ENCODE results near the gene GATA2. TPM values are rescaled to one million over a fixed set of nuclear protein-coding genes. Genes with fewer than 3 reads are reported as not detected.

Gene GATA2
- total and polyA plus RNA-seq, 2 of the 8 experiments (the other 6 are each of a cell fraction or from before 2014, with no cell fraction given), result 0.03 to 0.30 TPM

DNA sequence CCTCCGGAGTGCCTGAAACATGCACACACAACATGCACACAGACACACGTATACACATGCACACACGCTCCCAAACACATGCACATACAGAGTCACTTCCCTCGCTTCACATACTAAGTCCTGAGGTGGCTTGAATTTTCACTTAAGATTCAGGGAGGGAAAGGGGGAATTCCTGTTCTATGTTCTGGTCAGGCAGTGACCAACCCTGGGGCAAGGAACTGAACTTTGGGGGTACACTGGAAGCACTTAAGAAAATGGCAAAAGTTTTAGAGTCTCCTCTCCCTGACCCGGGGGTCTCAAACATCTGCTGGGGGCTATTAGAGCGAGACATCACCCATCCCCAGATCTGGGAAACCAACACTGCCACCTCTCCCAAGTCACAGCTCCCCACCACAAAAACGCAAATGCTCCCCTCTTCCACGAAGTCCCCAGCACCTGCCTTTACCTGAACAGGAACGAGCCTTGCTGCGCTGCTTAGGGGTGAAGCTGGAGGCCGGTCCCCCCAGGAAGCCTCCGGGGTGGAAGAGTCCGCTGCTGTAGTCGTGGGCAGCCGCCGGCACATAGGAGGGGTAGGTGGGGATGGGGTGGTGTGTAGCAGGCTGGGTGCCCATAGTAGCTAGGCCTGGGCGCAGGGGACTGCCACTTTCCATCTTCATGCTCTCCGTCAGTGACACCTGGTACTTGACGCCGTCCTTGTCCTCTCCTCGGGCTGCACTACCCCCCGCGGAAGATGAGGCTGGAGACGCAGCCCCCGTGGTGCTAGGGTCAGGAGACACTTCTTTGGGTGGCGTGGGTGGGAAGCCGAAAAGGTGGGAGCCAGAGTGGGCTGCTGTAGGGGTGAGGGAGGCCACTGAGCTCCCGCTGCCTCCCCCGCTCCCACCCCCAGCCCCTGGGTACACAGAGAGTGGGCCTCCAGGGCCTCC is 7.5 kb downstream of the GATA2 start:
- Histone ChIP-seq H3K79me2 (ENCODE audit: control insufficient read depth in 1 of 2, insufficient read depth in 2 of 2, low read length in 2 of 2) (no peaks in the 10 kb centered on the region), H3K23me2 (ENCODE audit: low read depth, low read length) (peaks cover 27% of the 10 kb centered on the region; the same call in 1 of the 2 replicates), H3K4me3 (ENCODE audit: extremely low read depth in 1 of 4, insufficient read depth in 2 of 4, low read depth in 3 of 4, low read length in 4 of 4) (peak overlapping the region in 1 of 4 experiments; percentile 48; a peak in 1 of 8 replicates), H2BK20ac (ENCODE audit: low read length) (peak overlapping the region; percentile 80; the same call in 1 of the 2 replicates), H2AK5ac (ENCODE audit: low read depth, low read length) (peak overlapping the region; percentile 98; the same call in 1 of the 2 replicates), H2BK120ac (replicated peaks; ENCODE audit: low read depth, low read length) (peak overlapping the region; percentile 39), H3K36me3 (ENCODE audit: control insufficient read depth in 2 of 4, insufficient read depth in 4 of 4, low read length in 3 of 4) (peaks cover 0 to 12% (median 0%) of the 10 kb centered on the region in 4 experiments; a peak in 1 of 8 replicates), H3K23ac (ENCODE audit: insufficient read length) (no peak overlapping the region), H2BK15ac (ENCODE audit: low read length) (peak overlapping the region; percentile 84; the same call in 1 of the 2 replicates), H3K18ac (ENCODE audit: extremely low read depth, low read length) (peak overlapping the region; percentile 71), H3K9me3 (ENCODE audit: insufficient read depth in 2 of 2, low read depth in 1 of 2, low read length in 1 of 2) (no peaks in the 10 kb centered on the region), H3K4me2 (ENCODE audit: insufficient read depth in 1 of 2, low read depth in 2 of 2, low read length in 2 of 2) (peak overlapping the region; percentile 24 to 63), H4K5ac (ENCODE audit: insufficient read length, low read depth, low read length) (no peak overlapping the region), H3K56ac (replicated peaks; ENCODE audit: insufficient read length, low read depth, low read length) (no peak overlapping the region), H4K8ac (ENCODE audit: extremely low read depth, insufficient read depth, low read length) (no peak overlapping the region; the same call in 1 of the 2 replicates), H3K14ac (ENCODE audit: insufficient read length) (no peak overlapping the region), H2AFZ (ENCODE audit: low read length) (no peak overlapping the region), H2BK5ac (ENCODE audit: low read depth, low read length) (no peak overlapping the region; the same call in 1 of the 2 replicates), H3K79me1 (ENCODE audit: low read depth, low read length) (no peaks in the 10 kb centered on the region), H3K4ac (replicated peaks; ENCODE audit: insufficient read length, low read depth, low read length) (no peak overlapping the region), H3K9ac (replicated peaks in 1 of 4; ENCODE audit: extremely low read depth in 1 of 4, low read depth in 3 of 4, low read length in 3 of 4) (no peak overlapping the region; a peak in 1 of 7 replicates), H3K4me1 (replicated peaks in 1 of 4; ENCODE audit: control insufficient read depth in 3 of 4, insufficient read depth in 4 of 4, low read length in 3 of 4) (peaks cover 8 to 80% (median 58%) of the 10 kb centered on the region in 4 experiments), H2BK12ac (ENCODE audit: low read depth, low read length) (peak overlapping the region; percentile 94; the same call in 1 of the 2 replicates), H4K20me1 (replicated peaks in 1 of 2; ENCODE audit: control insufficient read depth in 1 of 2, insufficient read depth in 2 of 2, low read length in 2 of 2) (peaks cover 19 to 21% of the 10 kb centered on the region in 2 experiments), H3K27ac (ENCODE audit: low read depth, low read length) (no peak overlapping the region), H3K27me3 (replicated peaks in 1 of 4; ENCODE audit: control insufficient read depth in 3 of 4, extremely low read depth in 1 of 4, insufficient read depth in 3 of 4, low read length in 3 of 4) (peaks cover 87 to 100% (median 99%) of the 10 kb centered on the region in 4 experiments), H4K91ac (replicated peaks; ENCODE audit: insufficient read length, low read length) (peak overlapping the region; percentile 47)
- FAIRE-seq, result no peak
- TF ChIP-seq SUZ12 (IDR thresholded peaks at IDR 0.05; ENCODE audit: low read length) (peak; percentile 65), YY1 (IDR thresholded peaks at IDR 0.05; ENCODE audit: low read depth, low read length) (no peak), EZH2 (IDR thresholded peaks at IDR 0.05; ENCODE audit: low read depth, low read length, severe bottlenecking) (peak; percentile 89), KDM1A (IDR thresholded peaks at IDR 0.05; ENCODE audit: borderline replicate concordance, low read length) (peak; percentile 29; the same call in 1 of the 2 replicates), POLR2AphosphoS5 (IDR thresholded peaks at IDR 0.05; ENCODE audit: low read depth, low read length) (no peak), RNF2 (IDR thresholded peaks at IDR 0.05; ENCODE audit: borderline replicate concordance, low read depth, low read length, missing control alignments, poor library complexity, severe bottlenecking) (peak; percentile 74)
- ChIA-PET POLR2A (ENCODE audit: partially characterized antibody) (interaction anchor here (1.0 to 1.4 kb wide), 2 partner anchors 53 kb away, joined by 3 to 4 read pairs; no protein-coding TSS in a partner anchor), CTCF (ENCODE audit: partially characterized antibody) (interaction anchor here (0.7 to 7.9 kb wide), 7 partner anchors 10 to 179 kb away, joined by 3 to 42 read pairs (median 6); no protein-coding TSS in a partner anchor)
- 8% methylated on average over 23 of the region's 29 CpGs; no CpG with 5 or more reads in 1 of the 2 experiments for WGBS, 2 experiments (ENCODE audit: extremely low coverage in 1 of 2, insufficient coverage in 1 of 2, insufficient read length in 1 of 2, insufficient replicate concordance in 2 of 2, low coverage in 1 of 2, low lambda C conversion rate in 2 of 2, missing lambda C conversion rate in 1 of 2)
- DNase-seq (ENCODE audit: low read depth in 1 of 2, low spot score in 2 of 2), result no peak
